Transverse colon (tissue), 3 donors: Measurements from ENCODE around the gene UCK1.

ENCODE experiments used
- CTCF ChIP-seq, 5 experiments: fragments of 200-600 bp in 3 of 5; fragments of 450-650 bp in 2 of 5; sonication (generic) in 3 of 5; IDR thresholded peaks; 1 replicate in 2 of 5; 2 replicates in 3 of 5; pipeline ENCODE4 v1.5.1; 2016 to 2017; ENCODE audit warnings: antibody characterized with exemption in 5 of 5, inconsistent platforms in 3 of 5, mild to moderate bottlenecking in 2 of 5, moderate library complexity in 1 of 5
- EP300 ChIP-seq: sonication (generic); formaldehyde crosslinking; IDR thresholded peaks from one replicate; pipeline ENCODE4 v1.6.1; 2017; ENCODE audit warnings: antibody characterized with exemption, low read depth
- POLR2A ChIP-seq: fragments of 450-650 bp; IDR thresholded peaks from one replicate; pipeline ENCODE4 v1.6.1; 2016; ENCODE audit warnings: antibody characterized with exemption, mild to moderate bottlenecking, moderate library complexity

GRCh38 chr9:131478911-131479310 is 52.2 kb downstream of the UCK1 start:
- no peak for TF ChIP-seq POLR2A
- no peak for TF ChIP-seq CTCF (IDR thresholded peaks at IDR 0.05)
- TF ChIP-seq EP300: no peak
